ENCODE measurements around the gene DCPS.

DCPS gene

DNA sequence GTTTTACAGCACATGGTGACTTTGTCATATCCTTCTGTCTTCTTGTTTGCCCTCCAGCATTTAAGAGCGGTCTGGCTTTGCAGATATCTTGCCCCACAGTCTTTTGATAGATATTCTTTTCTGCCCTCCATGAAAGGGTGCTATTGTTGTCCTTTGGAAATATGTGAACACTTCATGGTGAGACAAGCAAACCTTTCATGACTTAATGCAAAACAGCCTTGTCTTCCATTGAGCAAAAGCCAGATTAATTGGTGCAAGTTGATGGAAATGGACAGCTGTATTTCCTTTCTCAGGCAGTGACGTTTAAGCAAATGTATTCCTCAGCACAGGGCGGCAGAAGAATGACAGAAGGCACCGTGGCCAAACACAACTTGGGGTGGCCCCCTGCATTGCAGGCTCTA is 4.4 kb downstream of the DCPS start:
- no peak for TF ChIP-seq TAF1 (IDR thresholded peaks at IDR 0.05; ENCODE audit: low read depth)
- no peak for TF ChIP-seq YY1 (IDR thresholded peaks at IDR 0.05; ENCODE audit: low read depth)
- no peak for TF ChIP-seq FOXM1 (IDR thresholded peaks at IDR 0.05; ENCODE audit: borderline replicate concordance, low read depth)
- TF ChIP-seq EP300 (IDR thresholded peaks at IDR 0.05; ENCODE audit: borderline replicate concordance): no peak
- no peak for TF ChIP-seq MAX (IDR thresholded peaks at IDR 0.05)
- no peak for TF ChIP-seq NFIC (IDR thresholded peaks at IDR 0.05)
- no peak for TF ChIP-seq EGR1 (IDR thresholded peaks at IDR 0.05)
- no peak for TF ChIP-seq TEAD4 (IDR thresholded peaks at IDR 0.05)
- no peak for TF ChIP-seq ZBTB7A (IDR thresholded peaks at IDR 0.05; ENCODE audit: low read depth)
- no peak for TF ChIP-seq CREB1 (IDR thresholded peaks at IDR 0.05; ENCODE audit: low read depth)
- TF ChIP-seq RAD21 (IDR thresholded peaks at IDR 0.05; ENCODE audit: low read depth): no peak
- TF ChIP-seq USF1 (IDR thresholded peaks at IDR 0.05): no peak
- no peak for TF ChIP-seq REST (IDR thresholded peaks at IDR 0.05; ENCODE audit: low read depth)
- no peak for TF ChIP-seq TCF12 (IDR thresholded peaks at IDR 0.05; ENCODE audit: low read depth)
- TF ChIP-seq CEBPB (IDR thresholded peaks at IDR 0.05): no peak

DNA sequence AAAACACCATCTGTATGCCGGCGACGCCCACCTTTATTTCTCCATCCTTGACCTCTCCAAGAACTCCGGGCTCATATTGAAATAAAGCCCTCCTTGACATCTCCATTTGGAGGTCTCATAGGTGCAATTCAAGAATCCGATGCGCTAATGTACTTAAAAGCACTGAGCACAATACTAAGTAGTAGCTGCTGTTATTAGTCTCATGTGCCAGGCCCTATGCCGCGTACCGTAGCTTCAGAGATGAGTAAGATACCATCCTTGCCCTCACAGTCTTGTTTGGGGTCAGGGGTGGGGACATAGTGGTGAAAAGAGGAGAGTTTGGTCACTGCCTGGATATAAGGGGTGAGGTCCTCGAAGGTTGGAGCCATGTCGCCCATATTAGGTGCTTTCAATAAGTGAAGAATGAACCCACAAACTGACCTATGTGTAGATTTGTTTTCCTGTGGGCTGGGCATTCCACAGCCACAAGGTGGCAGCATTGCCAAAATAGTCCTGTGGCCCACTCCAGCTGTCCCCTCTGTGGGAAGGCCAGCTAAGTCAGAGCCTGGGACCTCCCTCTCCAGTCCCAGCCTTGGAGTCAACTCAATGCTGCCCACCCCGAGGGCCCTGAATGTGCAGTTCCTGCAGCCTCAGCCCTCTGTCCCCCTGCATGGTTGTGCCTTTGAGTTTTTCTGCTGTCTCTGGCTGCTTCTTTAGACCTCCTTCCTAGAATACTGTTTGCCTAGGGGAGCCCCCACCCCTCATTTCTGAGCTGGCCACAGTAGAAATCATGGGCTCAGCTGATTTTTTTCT is 6.5 kb downstream of the DCPS start:
- TF ChIP-seq TAF1 (IDR thresholded peaks at IDR 0.05; ENCODE audit: low read depth): no peak
- no peak for TF ChIP-seq TEAD4 (IDR thresholded peaks at IDR 0.05)
- TF ChIP-seq RAD21 (IDR thresholded peaks at IDR 0.05; ENCODE audit: low read depth): peak; percentile 92

DNA sequence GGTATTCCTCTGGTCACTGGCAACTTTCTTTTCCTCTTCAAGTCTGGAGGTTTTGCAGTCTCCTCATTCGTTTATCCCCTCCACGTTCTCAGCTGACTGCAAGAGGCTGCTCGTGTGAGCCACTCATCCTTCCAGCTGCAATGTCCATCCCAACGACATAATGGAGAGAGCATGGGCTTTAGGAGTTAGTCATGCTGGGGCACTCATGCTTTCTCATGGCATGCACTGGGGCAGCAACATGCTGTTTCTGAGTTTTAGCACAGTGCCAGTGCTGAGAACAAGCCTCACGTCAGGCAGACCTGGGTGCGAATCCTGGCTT is 7.1 kb downstream of the DCPS start:
- no peak for TF ChIP-seq TEAD4 (IDR thresholded peaks at IDR 0.05)
- no peak for TF ChIP-seq CREB1 (IDR thresholded peaks at IDR 0.05; ENCODE audit: low read depth)
- no peak for TF ChIP-seq MAX (IDR thresholded peaks at IDR 0.05)
- TF ChIP-seq FOXM1 (IDR thresholded peaks at IDR 0.05; ENCODE audit: borderline replicate concordance, low read depth): no peak
- no peak for TF ChIP-seq RAD21 (IDR thresholded peaks at IDR 0.05; ENCODE audit: low read depth)
- TF ChIP-seq TAF1 (IDR thresholded peaks at IDR 0.05; ENCODE audit: low read depth): no peak
- TF ChIP-seq ZBTB7A (IDR thresholded peaks at IDR 0.05; ENCODE audit: low read depth): no peak
- TF ChIP-seq CEBPB (IDR thresholded peaks at IDR 0.05): no peak
- TF ChIP-seq REST (IDR thresholded peaks at IDR 0.05; ENCODE audit: low read depth): no peak
- no peak for TF ChIP-seq TCF12 (IDR thresholded peaks at IDR 0.05; ENCODE audit: low read depth)
- TF ChIP-seq YY1 (IDR thresholded peaks at IDR 0.05; ENCODE audit: low read depth): no peak
- no peak for TF ChIP-seq NFIC (IDR thresholded peaks at IDR 0.05)
- TF ChIP-seq EGR1 (IDR thresholded peaks at IDR 0.05): no peak
- TF ChIP-seq USF1 (IDR thresholded peaks at IDR 0.05): no peak
- no peak for TF ChIP-seq EP300 (IDR thresholded peaks at IDR 0.05; ENCODE audit: borderline replicate concordance)

- TF ChIP-seq TEAD4 (IDR thresholded peaks at IDR 0.05): no peak
Observed at GRCh38 chr11:126311401-126312291, 7.8 kb downstream of the DCPS start.

- no peak for TF ChIP-seq TEAD4 (IDR thresholded peaks at IDR 0.05)
- no peak for TF ChIP-seq TCF12 (IDR thresholded peaks at IDR 0.05; ENCODE audit: low read depth)
- no peak for TF ChIP-seq CEBPB (IDR thresholded peaks at IDR 0.05)
- no peak for TF ChIP-seq EGR1 (IDR thresholded peaks at IDR 0.05)
- no peak for TF ChIP-seq REST (IDR thresholded peaks at IDR 0.05; ENCODE audit: low read depth)
- TF ChIP-seq FOXM1 (IDR thresholded peaks at IDR 0.05; ENCODE audit: borderline replicate concordance, low read depth): no peak
- no peak for TF ChIP-seq RAD21 (IDR thresholded peaks at IDR 0.05; ENCODE audit: low read depth)
- TF ChIP-seq NFIC (IDR thresholded peaks at IDR 0.05): no peak
- no peak for TF ChIP-seq EP300 (IDR thresholded peaks at IDR 0.05; ENCODE audit: borderline replicate concordance)
- TF ChIP-seq YY1 (IDR thresholded peaks at IDR 0.05; ENCODE audit: low read depth): no peak
- TF ChIP-seq TAF1 (IDR thresholded peaks at IDR 0.05; ENCODE audit: low read depth): no peak
- no peak for TF ChIP-seq MAX (IDR thresholded peaks at IDR 0.05)
- no peak for TF ChIP-seq CREB1 (IDR thresholded peaks at IDR 0.05; ENCODE audit: low read depth)
Observed at GRCh38 chr11:126312961-126313360, 9.1 kb downstream of the DCPS start.

All from Ishikawa (cell line).